Body of pancreas (tissue), 4 donors: ENCODE data around the gene AQP2. TPM values are rescaled to one million over a fixed set of nuclear protein-coding genes. Genes with fewer than 3 reads are reported as not detected.
A peak's percentile ranks its signal among the peaks of the same experiment; 100 is the strongest.

Experiments
- ATAC-seq: fragments of 150-250 bp; one replicate; pipeline ENCODE4 v1.9.1; 2016
- DNase-seq, 4 donors: peaks; one replicate each; pipeline ENCODE4 v3.0.0-alpha.2; 2019
- H3K27ac ChIP-seq, 4 donors: fragments of 200-600 bp; sonication (generic); 1 replicate in 3 of 4; 2 replicates in 1 of 4; pipeline versions ENCODE4 v1.5.1 to v1.6.1; 2016 to 2019; ENCODE audit warnings: mild to moderate bottlenecking in 1 of 4, mixed read lengths in 1 of 4, moderate library complexity in 1 of 4
- H3K27me3 ChIP-seq, 2 donors: fragments of 200-600 bp; sonication (generic); one replicate each; pipeline ENCODE4 v1.6.0; 2016; ENCODE audit warnings: mild to moderate bottlenecking in 1 of 2
- H3K36me3 ChIP-seq, 2 donors: fragments of 200-600 bp; sonication (generic); replicated peaks in 1 of 2; 2 replicates each; pipeline ENCODE4 v1.5.1; 2016; ENCODE audit warnings: low read depth in 2 of 2; ENCODE audit not compliant: insufficient read depth in 1 of 2
- H3K4me1 ChIP-seq: fragments of 200-600 bp; sonication (generic); one replicate; pipeline ENCODE4 v1.6.0; 2016
- H3K4me3 ChIP-seq, 2 donors: fragments of 200-600 bp; sonication (generic); 1 replicate in 1 of 2; 2 replicates in 1 of 2; pipeline ENCODE4 v1.5.1; 2016 to 2019
- H3K9me3 ChIP-seq, 3 donors: fragments of 200-600 bp; sonication (generic); 1 replicate in 2 of 3; 2 replicates in 1 of 3; pipeline ENCODE4 v1.5.1; 2016
- CTCF ChIP-seq, 7 experiments: fragments of 450-650 bp in 4 of 7; fragments of 200-600 bp in 3 of 7; sonication (generic) in 3 of 7; IDR thresholded peaks; one replicate each; pipeline ENCODE4 v1.5.1; 2016 to 2019; ENCODE audit warnings: antibody characterized with exemption in 7 of 7
- POLR2A ChIP-seq, 3 donors: fragments of 450-650 bp; IDR thresholded peaks; one replicate each; pipeline ENCODE4 v1.6.1; 2016; ENCODE audit warnings: antibody characterized with exemption in 3 of 3, mild to moderate bottlenecking in 2 of 3
- WGBS, 2 donors: methylation state at CpG; one replicate each; pipeline ENCODE4 v1.1.5; 2017; 5-methylcytosine and 5-hydroxymethylcytosine counted together
- intact Hi-C: fragments of 100-400 bp; cut with DNase I; formaldehyde crosslinking; loops from one replicate; pipeline ENCODE4 v1.15.1; 2023
- total RNA-seq, 2 donors: library from RNA; depleted of rRNA; stranded (reverse); fragments of >200 nt; gene quantifications; one replicate each; pipeline ENCODE4 v1.1.0, GENCODE V29; 2016

The AQP2 gene
- total RNA-seq, 2 donors from 2014 or later = not detected

DNA sequence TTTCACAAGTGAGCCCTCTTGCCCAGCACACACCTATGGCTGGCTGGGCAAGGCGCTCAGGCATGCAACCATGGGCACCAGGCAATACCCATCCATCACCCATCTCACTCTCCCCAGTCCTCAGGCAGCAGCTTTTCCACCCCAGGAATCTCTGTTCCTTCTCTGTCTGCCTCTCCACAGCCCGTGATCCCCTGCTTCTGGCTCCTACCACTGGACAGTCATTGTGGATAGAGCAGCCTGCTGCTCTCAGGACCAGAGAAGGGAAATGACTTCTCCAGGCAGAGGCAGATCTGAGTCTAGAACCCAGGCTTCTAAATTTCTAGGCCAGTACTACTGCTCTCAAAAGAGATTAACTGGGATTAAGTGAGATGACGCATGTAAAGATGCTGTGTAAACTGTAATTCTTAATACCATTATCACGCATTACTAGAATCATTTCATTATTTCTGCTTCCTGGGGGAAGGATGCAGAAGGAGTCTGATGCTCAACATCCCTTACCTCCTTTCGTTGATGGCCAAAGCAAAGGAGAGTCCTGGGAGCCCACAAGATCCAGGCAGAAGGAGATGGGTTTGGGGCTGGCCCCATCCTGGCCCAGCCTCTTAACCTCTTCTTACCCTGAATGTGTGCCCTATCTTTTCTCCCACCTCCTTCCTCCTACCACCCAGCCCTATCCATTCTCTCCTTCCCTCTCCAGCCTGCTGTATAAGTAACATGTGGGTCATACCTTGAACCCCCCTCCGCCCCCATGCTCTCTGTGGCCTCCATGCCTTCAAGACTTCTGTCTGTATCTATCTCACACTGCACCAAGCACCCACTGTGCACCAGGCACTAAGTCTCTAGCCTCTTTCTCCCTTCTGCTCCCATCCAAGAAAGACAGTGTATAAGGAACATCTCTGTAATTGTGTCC lies 6.4 kb downstream of the AQP2 start:
- WGBS, 2 donors = 78 to 79% methylated on average over 6 of the region's 6 CpGs
- ATAC-seq = no peak
- TF ChIP-seq POLR2A (IDR thresholded peaks at IDR 0.05) (no peak), CTCF (IDR thresholded peaks at IDR 0.05) (no peak)
- intact Hi-C loops = no loop called here
- Histone ChIP-seq H3K27ac (no peak overlapping the region), H3K9me3 (no peaks in the 10 kb centered on the region), H3K27me3 (peaks cover 0 to 18% of the 10 kb centered on the region in 2 donors), H3K4me3 (no peak overlapping the region), H3K4me1 (peaks cover 28% of the 10 kb centered on the region), H3K36me3 (no peaks in the 10 kb centered on the region)
- no peak for DNase-seq

GRCh38 chr12:49957570-49957967 lies 7.0 kb downstream of the AQP2 start:
- no peak for ATAC-seq
- no peak for TF ChIP-seq CTCF (IDR thresholded peaks at IDR 0.05)
- DNase-seq = no peak
- no peak overlapping the region for H3K27ac ChIP-seq
- peaks cover 0 to 18% of the 10 kb centered on the region in 2 donors for H3K27me3 ChIP-seq
- no peaks in the 10 kb centered on the region for H3K36me3 ChIP-seq
- intact Hi-C loops = no loop called here
- no peak overlapping the region for H3K4me3 ChIP-seq
- H3K4me1 ChIP-seq = peaks cover 32% of the 10 kb centered on the region
- H3K9me3 ChIP-seq = no peaks in the 10 kb centered on the region

- Histone ChIP-seq H3K9me3 (no peaks in the 10 kb centered on the region), H3K27ac (peak overlapping the region in 3 of 4 donors; percentile 2 to 11 (median 5)), H3K27me3 (peaks cover 0 to 11% of the 10 kb centered on the region in 2 donors), H3K4me1 (peaks cover 41% of the 10 kb centered on the region), H3K36me3 (no peaks in the 10 kb centered on the region), H3K4me3 (no peak overlapping the region)
- intact Hi-C loops = no loop called here
- peak; percentile 40 for ATAC-seq
- TF ChIP-seq POLR2A (IDR thresholded peaks at IDR 0.05) (no peak), CTCF (IDR thresholded peaks at IDR 0.05) (no peak)
- peak in 3 of 4 donors; percentile 42 to 68 (median 47) for DNase-seq
- 31 to 45% methylated on average over 10 to 11 of the region's 11 CpGs for WGBS, 2 donors
Observed at GRCh38 chr12:49959685-49960473, 9.3 kb downstream of the AQP2 start.

DNA sequence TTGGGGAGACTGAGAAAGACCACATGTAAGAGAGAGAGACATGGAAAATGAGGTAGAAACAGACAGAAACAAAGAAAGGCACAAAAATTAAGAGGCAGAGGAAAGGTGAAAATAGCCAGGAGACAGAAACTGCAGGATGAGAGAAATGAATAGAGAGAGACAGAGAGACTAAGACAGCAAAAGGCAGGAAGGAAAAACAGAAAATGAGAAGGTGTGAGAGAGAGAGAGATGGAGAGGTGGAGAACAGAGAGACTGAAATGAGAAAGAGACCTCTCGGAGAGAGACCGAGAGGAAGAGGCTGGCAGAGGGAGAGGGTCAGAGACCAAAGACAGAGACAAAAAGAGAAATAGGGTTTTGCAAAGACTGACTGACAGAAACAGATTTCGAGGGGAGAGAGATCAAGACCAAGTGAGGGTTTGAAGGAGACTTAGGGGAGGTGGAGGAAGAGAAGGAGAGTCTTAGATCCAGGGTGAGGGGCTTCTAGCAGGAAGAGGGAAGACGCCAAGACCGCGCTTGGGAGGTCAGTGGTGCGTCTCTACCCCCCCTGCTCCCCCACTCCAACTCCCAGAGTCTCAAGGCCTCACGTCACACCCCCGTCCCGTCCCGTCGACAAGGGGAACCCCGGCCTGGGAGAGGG lies 10.1 kb downstream of the AQP2 start:
- Histone ChIP-seq H3K4me1 (peaks cover 41% of the 10 kb centered on the region), H3K27ac (peak overlapping the region in 2 of 4 donors; percentile 2 to 11), H3K27me3 (peaks cover 0 to 9% of the 10 kb centered on the region in 2 donors), H3K4me3 (no peak overlapping the region), H3K9me3 (no peaks in the 10 kb centered on the region), H3K36me3 (no peaks in the 10 kb centered on the region)
- 33 to 43% methylated on average over 13 of the region's 13 CpGs for WGBS, 2 donors
- ATAC-seq = no peak
- no peak for DNase-seq
- no peak for TF ChIP-seq POLR2A (IDR thresholded peaks at IDR 0.05)
- TF ChIP-seq CTCF (IDR thresholded peaks at IDR 0.05) = no peak
- intact Hi-C loops = no loop called here
